KG1 (cell line): ENCODE measurements around the gene EPHA10.

Experiments used
- DNase-seq: peaks from one replicate; lab custom pipeline; 2025; lab: John Stamatoyannopoulos, UW

The EPHA10 gene

GRCh38 chr1:37734629-37735591 is 30.0 kb downstream of the EPHA10 start:
- DNase-seq, result no peak

DNA sequence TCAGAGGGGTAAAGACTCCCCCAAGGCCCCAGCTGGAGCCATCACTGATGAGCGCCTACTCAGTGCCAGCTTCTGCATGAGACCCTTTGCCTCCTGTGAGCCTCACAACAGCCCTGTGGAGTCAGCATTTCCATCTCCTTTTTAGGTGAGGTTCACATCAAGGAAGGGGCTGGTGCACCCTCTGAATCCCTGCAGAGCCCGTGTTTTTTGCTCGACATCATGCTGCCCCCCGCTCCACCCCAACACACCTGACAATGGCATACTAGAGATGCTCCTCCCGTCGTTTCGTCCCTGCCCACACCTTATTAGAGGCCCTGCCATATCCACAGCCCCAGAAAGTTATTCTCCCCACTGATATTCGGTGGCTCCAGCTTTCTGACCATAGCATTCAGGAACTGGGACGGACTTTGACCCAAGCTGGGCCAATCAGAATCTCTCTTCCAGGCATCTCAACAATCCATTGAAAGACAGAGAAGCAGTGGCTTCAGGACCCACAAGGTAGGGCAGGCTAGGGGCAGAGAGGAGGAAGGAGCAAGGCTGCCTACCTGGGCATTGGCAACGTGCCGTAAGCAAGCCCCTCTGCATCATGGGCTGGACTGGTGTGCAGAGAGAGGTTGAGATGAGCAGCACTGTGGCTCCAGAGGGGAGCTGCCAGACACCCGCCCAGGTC is 32.7 kb downstream of the EPHA10 start:
- DNase-seq, result no peak

DNA sequence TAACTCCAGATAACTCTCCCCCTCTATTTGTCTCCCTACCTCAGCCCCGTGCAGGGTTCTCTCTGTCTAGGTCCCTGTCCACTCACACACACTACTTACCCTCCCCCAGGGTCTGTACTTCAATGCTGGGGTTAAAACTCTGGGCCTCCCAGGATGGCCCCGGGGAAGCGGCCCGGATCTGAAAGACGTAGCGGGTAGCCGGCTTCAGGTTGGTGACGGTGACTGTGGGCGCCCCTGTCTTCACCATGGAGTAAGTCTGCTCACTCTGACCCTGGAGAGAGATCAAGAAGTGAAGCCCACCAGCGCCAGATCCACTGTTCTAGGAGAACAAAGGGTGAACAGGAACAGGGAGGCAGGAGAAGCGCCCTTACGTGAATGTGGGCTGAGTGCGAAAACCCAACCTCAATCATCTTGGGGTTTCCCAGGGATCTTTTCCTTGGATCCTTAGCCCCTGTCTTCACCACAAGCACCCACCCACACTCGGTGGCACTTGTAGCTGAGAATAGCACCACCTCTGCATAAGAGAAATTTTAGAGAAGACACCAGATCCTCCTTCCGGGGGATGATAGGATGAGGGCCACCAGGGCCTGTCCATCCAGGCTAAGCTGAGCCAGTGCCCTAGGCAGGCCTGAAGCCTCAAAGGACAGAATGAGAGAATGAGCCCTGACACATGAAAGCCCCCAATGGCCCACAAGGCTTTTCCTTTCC is 33.5 kb downstream of the EPHA10 start:
- DNase-seq, result no peak

DNA sequence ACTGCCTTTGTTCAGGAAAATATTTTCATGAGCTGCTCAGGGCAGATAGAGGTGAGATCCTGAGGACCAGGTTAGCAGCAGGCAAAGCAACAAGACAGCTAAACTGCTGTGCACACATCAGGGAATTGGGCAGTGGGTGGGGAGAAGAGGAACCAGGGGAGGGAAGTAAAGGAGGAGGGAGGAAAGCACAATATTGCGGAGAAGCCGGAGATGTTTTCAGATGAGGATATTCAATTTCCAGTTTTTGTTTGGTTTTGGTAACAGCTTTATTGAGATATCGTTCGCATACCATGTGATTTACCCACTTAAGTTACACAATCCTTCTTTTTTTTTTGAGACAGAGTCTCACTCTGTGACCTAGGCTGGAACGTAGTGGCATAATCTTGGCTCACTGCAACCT is 34.5 kb downstream of the EPHA10 start:
- no peak for DNase-seq

GRCh38 chr1:37728416-37728815 is 36.5 kb downstream of the EPHA10 start:
- DNase-seq, result no peak

- no peak for DNase-seq
Observed at GRCh38 chr1:37726751-37727585, 38.0 kb downstream of the EPHA10 start.

- no peak for DNase-seq
Observed at GRCh38 chr1:37725851-37726613, 38.9 kb downstream of the EPHA10 start.

DNA sequence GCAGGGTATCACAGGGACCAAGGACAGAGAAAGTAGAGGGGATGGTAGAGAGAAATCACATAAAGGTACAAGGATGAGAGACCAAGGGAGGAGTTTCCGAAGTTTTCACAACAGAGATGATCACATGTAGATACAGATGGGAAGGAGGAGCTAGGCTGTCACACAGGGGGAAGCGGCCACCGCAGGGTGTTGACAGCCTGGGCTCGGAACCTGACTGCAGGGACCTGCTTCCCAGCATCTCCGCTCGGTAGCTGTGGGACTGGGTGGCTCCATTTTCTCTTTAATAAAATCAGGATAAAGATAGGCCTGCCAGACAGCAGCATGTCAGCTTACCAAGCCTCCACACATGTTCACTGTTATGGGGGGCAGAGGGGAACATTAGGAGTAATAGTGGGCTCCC is 40.3 kb downstream of the EPHA10 start:
- DNase-seq, result no peak

- DNase-seq, result no peak
Observed at GRCh38 chr1:37723390-37724078, 41.4 kb downstream of the EPHA10 start.

GRCh38 chr1:37723072-37723389 is 41.9 kb downstream of the EPHA10 start:
- DNase-seq, result no peak

GRCh38 chr1:37722181-37723071 is 42.5 kb downstream of the EPHA10 start:
- no peak for DNase-seq

GRCh38 chr1:37721565-37721964 is 43.4 kb downstream of the EPHA10 start:
- no peak for DNase-seq

DNA sequence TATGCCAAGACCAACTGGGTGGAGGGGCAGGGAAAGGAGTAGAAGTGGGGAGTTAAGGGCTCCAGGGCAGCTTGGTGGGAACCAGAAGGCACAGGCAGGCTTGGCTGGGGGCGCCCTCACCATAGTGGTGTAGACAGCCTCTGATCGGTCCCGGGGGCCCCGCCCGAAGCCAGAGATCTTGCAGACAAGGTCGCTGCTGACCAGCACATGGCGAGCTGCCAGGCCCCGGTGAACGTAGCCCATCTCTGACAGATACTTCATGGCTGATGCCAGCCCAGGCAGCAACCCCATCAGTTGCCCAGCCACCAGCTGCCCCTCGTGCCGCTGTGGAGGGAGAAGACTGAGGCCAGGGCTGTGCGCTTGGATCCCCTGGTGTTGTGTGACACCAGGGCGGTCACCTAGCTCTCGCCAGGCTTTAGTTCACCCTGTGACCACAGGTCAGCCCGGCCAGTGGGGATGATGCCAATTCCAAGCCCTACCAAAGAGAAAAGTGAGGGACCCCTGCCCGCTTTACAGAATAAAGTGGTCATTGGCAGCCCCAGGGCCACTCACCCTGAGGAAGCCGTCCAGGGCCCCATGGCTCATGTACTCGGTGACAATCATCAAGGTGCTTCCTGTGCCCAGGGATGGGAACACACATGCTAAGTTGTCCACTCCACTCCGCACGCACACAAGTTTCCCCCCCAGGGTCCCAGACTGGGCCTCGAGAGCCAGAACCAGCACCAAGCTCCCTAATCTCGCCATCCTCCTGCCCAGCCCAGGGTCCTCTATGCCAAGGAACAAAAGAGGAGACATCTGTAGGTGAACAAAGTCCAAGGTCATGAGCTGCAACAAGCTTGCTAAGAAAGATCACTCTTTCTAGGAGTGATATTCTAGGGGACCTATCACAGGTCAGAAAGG is 44.4 kb downstream of the EPHA10 start:
- DNase-seq, result no peak

DNA sequence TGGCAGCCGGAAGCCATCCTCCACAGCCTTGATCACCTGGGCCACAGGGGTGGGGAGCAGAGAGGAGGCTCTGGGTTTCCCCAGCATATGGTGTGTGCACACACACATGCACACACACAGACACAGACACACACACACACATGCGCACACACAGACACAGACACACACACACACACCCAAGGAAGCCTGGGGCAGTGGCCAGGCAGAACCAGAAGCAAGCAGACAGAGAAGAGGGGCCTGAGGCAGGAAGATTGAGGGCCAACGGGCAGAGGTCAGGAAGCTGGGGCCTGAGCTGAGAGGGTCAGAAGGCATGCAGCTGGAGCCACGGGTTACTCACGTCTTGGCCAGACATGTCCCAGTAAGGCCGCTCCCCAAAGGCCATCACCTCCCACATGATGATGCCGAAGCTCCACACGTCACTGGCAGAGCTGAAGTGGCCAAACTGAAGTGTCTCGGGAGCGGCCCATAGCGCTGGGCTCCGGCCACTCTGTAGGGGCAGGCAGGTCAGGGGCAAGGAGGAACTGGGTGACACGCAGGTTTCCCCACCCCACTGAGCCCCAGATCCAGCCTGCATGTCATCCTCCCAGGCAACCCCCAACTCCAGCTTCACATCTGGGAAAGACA is 45.2 kb downstream of the EPHA10 start:
- DNase-seq, result no peak

DNA sequence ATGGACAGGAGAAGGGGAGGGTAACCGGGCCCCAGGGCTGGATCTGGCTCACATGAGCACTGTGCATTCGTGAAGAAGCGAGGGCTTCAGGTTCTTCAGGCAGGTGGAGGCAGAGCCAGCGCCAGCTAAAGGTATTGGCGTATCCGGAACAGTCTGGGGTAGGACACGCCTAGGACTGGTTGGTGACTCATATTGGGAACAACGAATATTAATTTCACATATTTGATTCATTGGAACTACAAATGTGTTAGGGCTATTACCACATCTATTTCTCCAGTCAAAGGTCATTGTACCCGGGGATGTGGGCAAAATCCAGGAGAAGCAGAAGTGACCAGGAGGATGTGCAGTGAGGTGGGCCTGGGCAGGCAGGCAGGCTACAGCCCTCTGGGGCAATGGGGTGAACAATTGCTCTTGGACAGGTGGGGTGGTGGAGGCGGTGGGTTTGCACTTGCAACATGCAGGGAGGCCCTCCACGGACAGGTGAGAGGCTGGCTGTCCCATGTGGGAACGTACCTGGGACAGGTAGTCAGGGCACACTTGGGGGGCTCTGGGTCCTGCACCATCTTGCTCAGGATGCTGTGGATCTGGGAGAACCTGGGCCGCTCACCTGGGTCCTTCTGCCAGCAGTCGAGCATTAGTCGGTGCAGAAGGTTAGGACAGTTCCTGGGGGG is 45.9 kb downstream of the EPHA10 start:
- no peak for DNase-seq

- DNase-seq, result no peak
Observed at GRCh38 chr1:37718181-37718900, 46.6 kb downstream of the EPHA10 start.

GRCh38 chr1:37717631-37718030 is 47.3 kb downstream of the EPHA10 start:
- no peak for DNase-seq
